ENCODE data around the gene PDGFC.

- TF ChIP-seq EZH2phosphoT487 (IDR thresholded peaks at IDR 0.05; ENCODE audit: borderline replicate concordance, low read depth, low read length), result no peak
- TF ChIP-seq CTCF (conservative IDR thresholded peaks at IDR 0.05; ENCODE audit: low read length), result no peak
These were observed 175.9 kb downstream of the PDGFC start for GRCh38 chr4:156795727-156796126.

All from OCI-LY7 (cell line).